GM12878 (cell line): ENCODE results near the gene TEAD4. TPM values are rescaled to one million over a fixed set of nuclear protein-coding genes. Genes with fewer than 3 reads are reported as not detected.

Experiments
- ATAC-seq: fragments of 200-7000 bp; cut with Tn5 transposase; 3 replicates; pipeline ENCODE4 v1.9.1; 2020; ENCODE audit warnings: mild to moderate bottlenecking, moderate library complexity
- BruUV-seq: library from RNA; stranded (reverse); fragments of 400-500 nt; replicated peaks from 2 replicates; lab custom pipeline; 2021; lab: Mats Ljungman, UMichigan
- CTCF ChIA-PET: fragments of 300-600 bp; sonication (Branson Sonifier 250); formaldehyde crosslinking; extraction: SDS; loops from one replicate; lab custom pipeline; 2021; ENCODE audit warnings: inconsistent platforms; lab: Yijun Ruan, JAX
- POLR2A ChIA-PET: fragments of 350-600 bp; formaldehyde crosslinking; extraction: SDS; loops from one replicate; lab custom pipeline; 2021; ENCODE audit warnings: inconsistent platforms; lab: Charles Lee
- RAD21 ChIA-PET: fragments of 300-600 bp; sonication (Branson Sonifier 250); formaldehyde crosslinking; loops from one replicate; lab custom pipeline; 2023; ENCODE audit warnings: antibody characterized with exemption; ENCODE audit not compliant: unreplicated experiment; lab: Charles Lee
- SMC1A ChIA-PET: fragments of 300-600 bp; sonication (Branson Sonifier 250); formaldehyde crosslinking; loops from one replicate; lab custom pipeline; 2023; ENCODE audit not compliant: unreplicated experiment, uncharacterized antibody; lab: Charles Lee
- DNase-seq: peaks from one replicate; pipeline ENCODE4 v3.0.0-alpha.2; 2011; ENCODE audit warnings: low read depth, low spot score
- FAIRE-seq: peaks from 3 replicates; lab custom pipeline; 2011; peaks lifted over from hg19 to GRCh38; lab: Jason Lieb, UNC
- H2AFZ ChIP-seq: 2 replicates; pipeline ENCODE4 v1.6.0; 2011; ENCODE audit warnings: low read depth, low read length, control low read depth; ENCODE audit not compliant: control insufficient read depth
- H3K27ac ChIP-seq: 2 replicates; pipeline ENCODE4 v1.5.1; 2011; ENCODE audit warnings: control low read depth; ENCODE audit not compliant: control insufficient read depth, insufficient read depth
- H3K27me3 ChIP-seq, 2 experiments: replicated peaks in 1 of 2; 2 replicates each; pipeline versions ENCODE4 v1.6.0 to v1.6.1; 2011; ENCODE audit warnings: low read length in 1 of 2; ENCODE audit not compliant: control insufficient read depth in 2 of 2, insufficient read depth in 2 of 2
- H3K36me3 ChIP-seq, 2 experiments: 2 replicates each; pipeline ENCODE4 v1.5.1; 2011; ENCODE audit warnings: low read length in 1 of 2; ENCODE audit not compliant: control insufficient read depth in 2 of 2, insufficient read depth in 2 of 2
- H3K4me1 ChIP-seq: 2 replicates; pipeline ENCODE4 v1.6.1; 2011; ENCODE audit warnings: mild to moderate bottlenecking, low read length, moderate library complexity, mixed read lengths; ENCODE audit not compliant: control insufficient read depth, insufficient read depth
- H3K4me2 ChIP-seq: 2 replicates; pipeline ENCODE4 v1.6.0; 2011; ENCODE audit warnings: control low read depth; ENCODE audit not compliant: control insufficient read depth, insufficient read depth
- H3K4me3 ChIP-seq: fragments of 200-600 bp; sonication (generic); 2 replicates; pipeline ENCODE4 v1.5.1; 2016
- H3K79me2 ChIP-seq: 2 replicates; pipeline ENCODE4 v1.6.0; 2011; ENCODE audit warnings: low read length; ENCODE audit not compliant: control insufficient read depth, insufficient read depth
- H3K9ac ChIP-seq: 2 replicates; pipeline ENCODE4 v1.8.0; 2011; ENCODE audit warnings: low read length, control low read depth, mixed read lengths; ENCODE audit not compliant: control insufficient read depth, insufficient read depth
- H3K9me3 ChIP-seq: replicated peaks from 3 replicates; pipeline ENCODE4 v1.5.1; 2011; ENCODE audit warnings: mild to moderate bottlenecking, low read length; ENCODE audit not compliant: control insufficient read depth, insufficient read depth
- H4K20me1 ChIP-seq: 2 replicates; pipeline ENCODE4 v1.6.0; 2011; ENCODE audit not compliant: control insufficient read depth, insufficient read depth
- NFXL1 ChIP-seq: fragments of 450-650 bp; IDR thresholded peaks from 2 replicates; pipeline ENCODE4 v1.6.1; 2017; ENCODE audit warnings: antibody characterized with exemption, mild to moderate bottlenecking, borderline replicate concordance
- PBX3 ChIP-seq: IDR thresholded peaks from 2 replicates; pipeline ENCODE4 v1.6.1; 2011; ENCODE audit warnings: mild to moderate bottlenecking, low read depth, low read length, moderate library complexity; ENCODE audit not compliant: insufficient replicate concordance
- POU2F2 ChIP-seq: IDR thresholded peaks from 3 replicates; pipeline ENCODE4 v1.6.1; 2011; ENCODE audit warnings: low read depth, mild to moderate bottlenecking, low read length, borderline replicate concordance
- SIX5 ChIP-seq: IDR thresholded peaks from 2 replicates; pipeline ENCODE4 v1.6.1; 2011; ENCODE audit warnings: mild to moderate bottlenecking, low read depth, low read length, moderate library complexity; ENCODE audit not compliant: severe bottlenecking
- TBL1XR1 ChIP-seq: IDR thresholded peaks from 2 replicates; pipeline ENCODE4 v1.6.1; 2012; ENCODE audit warnings: low read depth, low read length, improper control_type of control experiment
- ZBTB33 ChIP-seq: fragments of 450-650 bp; IDR thresholded peaks from 2 replicates; pipeline ENCODE4 v1.6.1; 2017; ENCODE audit warnings: mild to moderate bottlenecking
- WGBS: methylation state at CpG from one replicate; pipeline ENCODE4 v1.1.6; 2016; ENCODE audit warnings: low lambda C conversion rate; ENCODE audit not compliant: insufficient replicate concordance, insufficient coverage; ENCODE audit errors: missing lambda C conversion rate; 5-methylcytosine and 5-hydroxymethylcytosine counted together
- in situ Hi-C: fragments of 300-500 bp; cut with MboI; formaldehyde crosslinking; loops from 9 replicates; pipeline ENCODE4 v1.14.3; 2018; ENCODE audit warnings: mixed read lengths
- intact Hi-C: fragments of 100-400 bp; cut with micrococcal nuclease; formaldehyde crosslinking; loops from one replicate; pipeline ENCODE4 v1.14.2; 2022; ENCODE audit not compliant: unreplicated experiment
- polyA plus RNA-seq, 11 experiments: library from polyadenylated mRNA; depleted of rRNA in 4 of 11; unstranded in 6 of 11; stranded (reverse) in 5 of 11; fragments of >200 nt; fragmentation: Nextera tagmentation in 4 of 11; fragmentation: Illumina TruSeq in 1 of 11; extraction: Ambion mirVana in 4 of 11; extraction: Trizol in 1 of 11; gene quantifications; 1 replicate in 1 of 11; 2 replicates in 10 of 11; pipeline versions ENCODE4 v1.2.1 to v1.2.3, GENCODE V29; 2011 to 2016; ENCODE audit warnings: inconsistent platforms in 2 of 11, missing spikeins in 2 of 11, low read depth in 1 of 11
- total RNA-seq, 4 experiments: library from RNA; depleted of rRNA in 3 of 4; stranded (reverse); fragments of >200 nt in 3 of 4; fragmentation: Illumina TruSeq in 1 of 4; extraction: Trizol in 1 of 4; gene quantifications; 2 replicates each; pipeline versions ENCODE4 v1.2.1 to v1.2.3, GENCODE V29; 2013 to 2021

The TEAD4 gene
- total and polyA plus RNA-seq, 10 of the 15 experiments (the other 5 are each of a cell fraction or from before 2014, with no cell fraction given), result 0.04 to 0.68 (median 0.31) TPM; not detected in 4

DNA sequence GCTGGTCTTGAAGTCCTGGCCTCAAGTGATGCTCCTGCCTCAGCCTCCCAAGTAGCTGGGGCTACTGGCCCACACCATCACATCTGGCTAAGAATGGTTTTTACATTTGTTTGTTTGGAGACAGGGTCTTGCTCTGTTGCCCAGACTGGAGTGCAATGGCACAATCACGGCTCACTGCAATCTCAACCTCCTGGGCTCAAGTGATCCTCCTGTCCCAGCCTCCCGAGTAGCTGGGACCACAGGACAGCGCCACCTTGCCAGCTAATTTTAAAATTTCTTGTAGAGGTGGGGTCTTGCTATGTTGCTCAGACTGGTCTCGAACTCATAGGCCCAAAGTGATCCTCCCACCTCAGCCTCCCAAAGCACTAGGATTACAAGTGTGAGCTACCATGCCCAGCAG, 89.3 kb downstream of the TEAD4 start:
- no peak overlapping the region for H3K27ac ChIP-seq
- ChIA-PET POLR2A (no interaction called here), CTCF (no interaction called here), SMC1A (no interaction called here)
- H3K4me1 ChIP-seq, result no peaks in the 10 kb centered on the region
- H3K79me2 ChIP-seq, result no peaks in the 10 kb centered on the region
- H3K9me3 ChIP-seq, result no peaks in the 10 kb centered on the region
- H3K9ac ChIP-seq, result no peak overlapping the region
- no peaks in the 10 kb centered on the region for H4K20me1 ChIP-seq
- no peaks in the 10 kb centered on the region for H3K36me3 ChIP-seq
- intact Hi-C loops (no loop called here), in situ Hi-C loops (no loop called here)
- no peak for DNase-seq
- BruUV-seq, result no TSS peak
- H3K4me3 ChIP-seq, result no peak overlapping the region
- 44% methylated on average over 4 of the region's 4 CpGs for WGBS
- H3K27me3 ChIP-seq, result peaks cover 0 to 2% of the 10 kb centered on the region in 2 experiments; a peak in 1 of 4 replicates
- H3K4me2 ChIP-seq, result no peak overlapping the region
- no peak for TF ChIP-seq PBX3
- TF ChIP-seq ZBTB33, result no peak
- no peak for TF ChIP-seq SIX5
- TF ChIP-seq TBL1XR1, result no peak
- TF ChIP-seq POU2F2, result no peak
- TF ChIP-seq NFXL1, result no peak
- TF ChIP-seq, all 136 proteins: peak for 0
- no peak overlapping the region for H2AFZ ChIP-seq
- FAIRE-seq (no peak), ATAC-seq (no peak)
- RAD21 ChIA-PET, result no interaction called here
